Activated CD4-positive, alpha-beta T cell treated with anti-CD3 and anti-CD28 coated beads, Interleukin-2, amount 10 ng/mL, durations not matched to agents 24 days and 14 days (primary cell): Measurements from ENCODE around the gene L3MBTL2. TPM values are rescaled to one million over a fixed set of nuclear protein-coding genes. Genes with fewer than 3 reads are reported as not detected.

Experiments
- DNase-seq: peaks from one replicate; pipeline ENCODE4 v3.0.0; 2022
- H3K27ac Mint-ChIP-seq: one replicate; pipeline ENCODE4 v1.8.0; 2022; ENCODE audit warnings: mild to moderate bottlenecking, mixed read lengths
- H3K27me3 Mint-ChIP-seq: one replicate; pipeline ENCODE4 v1.8.0; 2022; ENCODE audit warnings: mixed read lengths
- H3K36me3 Mint-ChIP-seq: one replicate; pipeline ENCODE4 v1.8.0; 2022; ENCODE audit warnings: low read depth, mild to moderate bottlenecking, mixed read lengths
- H3K4me1 Mint-ChIP-seq: one replicate; pipeline ENCODE4 v1.8.0; 2021; ENCODE audit warnings: mixed read lengths
- H3K4me3 Mint-ChIP-seq: one replicate; pipeline ENCODE4 v1.8.0; 2022; ENCODE audit warnings: mild to moderate bottlenecking, moderate library complexity, mixed read lengths
- H3K9me3 Mint-ChIP-seq: one replicate; pipeline ENCODE4 v1.8.0; 2021; ENCODE audit warnings: mixed read lengths
- intact Hi-C: fragments of 100-400 bp; cut with micrococcal nuclease; formaldehyde crosslinking; loops from one replicate; pipeline ENCODE4 v1.15.1; 2023
- total RNA-seq: library from RNA; stranded (reverse); gene quantifications from 2 replicates; pipeline ENCODE4 v1.2.3, GENCODE V29; 2022

Gene L3MBTL2
- total RNA-seq, 1 donor from 2014 or later = 55.0 TPM

- Mint-ChIP-seq H3K4me3 (no peak overlapping the region), H3K4me1 (no peaks in the 10 kb centered on the region), H3K27ac (no peak overlapping the region), H3K9me3 (no peaks in the 10 kb centered on the region), H3K27me3 (no peaks in the 10 kb centered on the region), H3K36me3 (peaks cover 39% of the 10 kb centered on the region)
- DNase-seq = no peak
- intact Hi-C loops = no loop called here
Observed at GRCh38 chr22:41226723-41227655, 21.9 kb downstream of the L3MBTL2 start.

GRCh38 chr22:41229215-41229614 lies 24.1 kb downstream of the L3MBTL2 start:
- Mint-ChIP-seq H3K36me3 (peaks cover 30% of the 10 kb centered on the region), H3K4me3 (no peak overlapping the region), H3K9me3 (no peaks in the 10 kb centered on the region), H3K27me3 (no peaks in the 10 kb centered on the region), H3K27ac (no peak overlapping the region), H3K4me1 (no peaks in the 10 kb centered on the region)
- DNase-seq = no peak
- intact Hi-C loops = no loop called here

GRCh38 chr22:41229730-41230400 lies 24.8 kb downstream of the L3MBTL2 start:
- Mint-ChIP-seq H3K9me3 (no peaks in the 10 kb centered on the region), H3K4me1 (no peaks in the 10 kb centered on the region), H3K27ac (no peak overlapping the region), H3K4me3 (no peak overlapping the region), H3K36me3 (peaks cover 25% of the 10 kb centered on the region), H3K27me3 (no peaks in the 10 kb centered on the region)
- DNase-seq = no peak
- intact Hi-C loops = no loop called here

- Mint-ChIP-seq H3K9me3 (no peaks in the 10 kb centered on the region), H3K4me3 (no peak overlapping the region), H3K36me3 (peaks cover 22% of the 10 kb centered on the region), H3K27ac (no peak overlapping the region), H3K27me3 (no peaks in the 10 kb centered on the region), H3K4me1 (no peaks in the 10 kb centered on the region)
- intact Hi-C loops = no loop called here
- DNase-seq = no peak
Observed at GRCh38 chr22:41230401-41230785, 25.3 kb downstream of the L3MBTL2 start.

GRCh38 chr22:41231369-41231768 lies 26.3 kb downstream of the L3MBTL2 start:
- DNase-seq = no peak
- intact Hi-C loops = no loop called here
- no peak overlapping the region for H3K4me3 Mint-ChIP-seq
- H3K27ac Mint-ChIP-seq = no peak overlapping the region
- peaks cover 21% of the 10 kb centered on the region for H3K36me3 Mint-ChIP-seq
- H3K27me3 Mint-ChIP-seq = no peaks in the 10 kb centered on the region
- no peaks in the 10 kb centered on the region for H3K9me3 Mint-ChIP-seq
- no peaks in the 10 kb centered on the region for H3K4me1 Mint-ChIP-seq

GRCh38 chr22:41234815-41235695 lies 29.9 kb downstream of the L3MBTL2 start:
- no peak overlapping the region for H3K27ac Mint-ChIP-seq
- no peak overlapping the region for H3K4me3 Mint-ChIP-seq
- peaks cover 5% of the 10 kb centered on the region for H3K4me1 Mint-ChIP-seq
- peaks cover 10% of the 10 kb centered on the region for H3K36me3 Mint-ChIP-seq
- intact Hi-C loops = no loop called here
- no peaks in the 10 kb centered on the region for H3K9me3 Mint-ChIP-seq
- no peak for DNase-seq
- peaks cover 2% of the 10 kb centered on the region for H3K27me3 Mint-ChIP-seq

- intact Hi-C loops = loop anchor here (2.0 kb wide), 1 partner anchor 314 kb away; no protein-coding TSS in a partner anchor
- no peaks in the 10 kb centered on the region for H3K9me3 Mint-ChIP-seq
- H3K4me3 Mint-ChIP-seq = peak overlapping the region; percentile 76
- H3K27me3 Mint-ChIP-seq = peaks cover 2% of the 10 kb centered on the region
- no peaks in the 10 kb centered on the region for H3K36me3 Mint-ChIP-seq
- H3K4me1 Mint-ChIP-seq = peaks cover 5% of the 10 kb centered on the region
- H3K27ac Mint-ChIP-seq = no peak overlapping the region
- DNase-seq = no peak
Observed at GRCh38 chr22:41237036-41237706, 32.1 kb downstream of the L3MBTL2 start.

GRCh38 chr22:41237707-41238569 lies 32.8 kb downstream of the L3MBTL2 start:
- H3K4me3 Mint-ChIP-seq = peak overlapping the region; percentile 76
- peaks cover 5% of the 10 kb centered on the region for H3K4me1 Mint-ChIP-seq
- peak; percentile 95 for DNase-seq
- no peak overlapping the region for H3K27ac Mint-ChIP-seq
- peaks cover 2% of the 10 kb centered on the region for H3K27me3 Mint-ChIP-seq
- no peaks in the 10 kb centered on the region for H3K36me3 Mint-ChIP-seq
- intact Hi-C loops = loop anchor here (2.0 kb wide), 1 partner anchor 315 kb away; no protein-coding TSS in a partner anchor
- no peaks in the 10 kb centered on the region for H3K9me3 Mint-ChIP-seq

GRCh38 chr22:41238570-41239442 lies 33.7 kb downstream of the L3MBTL2 start:
- peak overlapping the region; percentile 77 for H3K4me3 Mint-ChIP-seq
- H3K36me3 Mint-ChIP-seq = no peaks in the 10 kb centered on the region
- H3K27ac Mint-ChIP-seq = peak overlapping the region; percentile 11
- DNase-seq = no peak
- H3K4me1 Mint-ChIP-seq = peaks cover 5% of the 10 kb centered on the region
- no peaks in the 10 kb centered on the region for H3K9me3 Mint-ChIP-seq
- peaks cover 2% of the 10 kb centered on the region for H3K27me3 Mint-ChIP-seq
- intact Hi-C loops = no loop called here

- no peaks in the 10 kb centered on the region for H3K9me3 Mint-ChIP-seq
- intact Hi-C loops = no loop called here
- no peaks in the 10 kb centered on the region for H3K36me3 Mint-ChIP-seq
- H3K4me3 Mint-ChIP-seq = peak overlapping the region; percentile 77
- no peak overlapping the region for H3K27ac Mint-ChIP-seq
- peaks cover 2% of the 10 kb centered on the region for H3K27me3 Mint-ChIP-seq
- DNase-seq = no peak
- peaks cover 5% of the 10 kb centered on the region for H3K4me1 Mint-ChIP-seq
Observed at GRCh38 chr22:41239443-41240128, 34.5 kb downstream of the L3MBTL2 start.

- H3K4me1 Mint-ChIP-seq = peaks cover 5% of the 10 kb centered on the region
- H3K36me3 Mint-ChIP-seq = peaks cover 6% of the 10 kb centered on the region
- DNase-seq = no peak
- H3K27ac Mint-ChIP-seq = no peak within 1 kb of the TSS
- intact Hi-C loops = no loop called here
- no peaks in the 10 kb centered on the region for H3K9me3 Mint-ChIP-seq
- peaks cover 2% of the 10 kb centered on the region for H3K27me3 Mint-ChIP-seq
- no peak within 1 kb of the TSS for H3K4me3 Mint-ChIP-seq
Observed at GRCh38 chr22:41240377-41241132, 35.4 kb downstream of the L3MBTL2 start, which contains the start of gene CHADL. Gene CHADL (minus strand): TSS chr22:41240931. CDS start chr22:41240881, 50 bp downstream.
